HTR-8/SVneo (cell line): Measurements from ENCODE around the gene ZMYND11.
"Not testable (repeated sequence)": the region's sequence is repeated elsewhere in the genome, so short reads cannot be mapped to it uniquely, and the experiment has no call there.

Source experiments
- DNase-seq: peaks from one replicate; pipeline ENCODE4 v3.0.0; 2011; ENCODE audit warnings: low spot score, mixed read lengths; ENCODE audit not compliant: insufficient read length
- FAIRE-seq: peaks from 2 replicates; lab custom pipeline; 2011; peaks lifted over from hg19 to GRCh38; lab: Jason Lieb, UNC

The ZMYND11 gene

GRCh38 chr10:277963-278362, 142.7 kb downstream of the ZMYND11 start:
- FAIRE-seq (no peak), DNase-seq (no peak)

- FAIRE-seq (no peak), DNase-seq (no peak)
Observed at GRCh38 chr10:278707-279106, 143.5 kb downstream of the ZMYND11 start.

GRCh38 chr10:279232-279631, 144.0 kb downstream of the ZMYND11 start:
- no peak for FAIRE-seq

GRCh38 chr10:279655-280054, 144.4 kb downstream of the ZMYND11 start:
- no peak for FAIRE-seq
- DNase-seq = no peak

More at GRCh38 chr10:279232-279631, 144.0 kb downstream of the ZMYND11 start:
- DNase-seq = no peak

GRCh38 chr10:282294-283139, 147.3 kb downstream of the ZMYND11 start:
- FAIRE-seq = no peak

GRCh38 chr10:283140-283479, 147.9 kb downstream of the ZMYND11 start:
- DNase-seq = no peak
- FAIRE-seq = no peak

More at GRCh38 chr10:282294-283139, 147.3 kb downstream of the ZMYND11 start:
- no peak for DNase-seq

GRCh38 chr10:283916-284356, 148.7 kb downstream of the ZMYND11 start:
- no peak for FAIRE-seq
- DNase-seq = no peak

GRCh38 chr10:285216-285615, 150.0 kb downstream of the ZMYND11 start:
- DNase-seq = no peak
- FAIRE-seq = no peak

- FAIRE-seq (no peak), DNase-seq (no peak)
Observed at GRCh38 chr10:287026-287709, 151.9 kb downstream of the ZMYND11 start.

GRCh38 chr10:287814-288213, 152.6 kb downstream of the ZMYND11 start:
- FAIRE-seq (no peak), DNase-seq (no peak)

GRCh38 chr10:288316-289200, 153.3 kb downstream of the ZMYND11 start:
- DNase-seq (no peak), FAIRE-seq (no peak)

GRCh38 chr10:289581-289980, 154.3 kb downstream of the ZMYND11 start:
- DNase-seq (no peak), FAIRE-seq (no peak)

- FAIRE-seq = no peak
- no peak for DNase-seq
Observed at GRCh38 chr10:290026-290725, 154.9 kb downstream of the ZMYND11 start.

- no peak for FAIRE-seq
- no peak for DNase-seq
Observed at GRCh38 chr10:293636-294035, 158.4 kb downstream of the ZMYND11 start.

GRCh38 chr10:297567-297966, 162.3 kb downstream of the ZMYND11 start:
- FAIRE-seq (no peak), DNase-seq (no peak)

GRCh38 chr10:298033-298432, 162.8 kb downstream of the ZMYND11 start:
- no peak for FAIRE-seq

GRCh38 chr10:299512-299911, 164.3 kb downstream of the ZMYND11 start:
- FAIRE-seq (no peak), DNase-seq (no peak)

More at GRCh38 chr10:298033-298432, 162.8 kb downstream of the ZMYND11 start:
- no peak for DNase-seq

- FAIRE-seq (no peak), DNase-seq (no peak)
Observed at GRCh38 chr10:299969-300368, 164.7 kb downstream of the ZMYND11 start.

GRCh38 chr10:300580-300979, 165.3 kb downstream of the ZMYND11 start:
- not testable (repeated sequence) for DNase-seq, FAIRE-seq

GRCh38 chr10:301536-301935, 166.3 kb downstream of the ZMYND11 start:
- FAIRE-seq (no peak), DNase-seq (no peak)
